OCI-LY1 (cell line): ENCODE results near the gene DYRK1B.

ENCODE experiments used
- H2AFZ ChIP-seq: fragments of 200-600 bp; sonication (generic), shearing (Covaris generic); 2 replicates; pipeline ENCODE4 v1.6.0; 2014; ENCODE audit warnings: antibody characterized with exemption, mild to moderate bottlenecking, low read length
- H3F3A ChIP-seq: fragments of 200-600 bp; sonication (generic), shearing (Covaris generic); 2 replicates; pipeline ENCODE4 v1.6.0; 2014; ENCODE audit warnings: mild to moderate bottlenecking, antibody characterized with exemption, low read length, moderate library complexity; ENCODE audit not compliant: insufficient read depth
- H3K27ac ChIP-seq: fragments of 200-600 bp; sonication (generic); 2 replicates; pipeline ENCODE4 v1.5.1; 2014; ENCODE audit warnings: low read length, mixed run types, mild to moderate bottlenecking, low read depth; ENCODE audit not compliant: poor library complexity, severe bottlenecking
- H3K27me3 ChIP-seq: fragments of 200-600 bp; sonication (generic); 2 replicates; pipeline ENCODE4 v1.6.0; 2014; ENCODE audit warnings: antibody characterized with exemption, mild to moderate bottlenecking, low read length, moderate library complexity; ENCODE audit not compliant: insufficient read depth
- H3K36me3 ChIP-seq: fragments of 200-600 bp; sonication (generic); 2 replicates; pipeline ENCODE4 v1.6.1; 2014; ENCODE audit warnings: mild to moderate bottlenecking, antibody characterized with exemption, low read length, moderate library complexity, mixed read lengths; ENCODE audit not compliant: insufficient read depth
- H3K4me1 ChIP-seq: fragments of 200-600 bp; sonication (generic); 2 replicates; pipeline ENCODE4 v1.5.1; 2014; ENCODE audit warnings: mild to moderate bottlenecking, low read length, moderate library complexity; ENCODE audit not compliant: insufficient read depth, severe bottlenecking
- H3K4me2 ChIP-seq: fragments of 200-600 bp; sonication (generic), shearing (Covaris generic); 2 replicates; pipeline ENCODE4 v1.6.1; 2014; ENCODE audit warnings: low read length
- H3K4me3 ChIP-seq: fragments of 200-600 bp; sonication (generic); 2 replicates; pipeline ENCODE4 v1.5.1; 2014; ENCODE audit warnings: low read length, low read depth, mild to moderate bottlenecking, mixed read lengths; ENCODE audit not compliant: poor library complexity, severe bottlenecking
- H3K79me2 ChIP-seq: fragments of 200-600 bp; shearing (Covaris generic); 2 replicates; pipeline ENCODE4 v1.6.1; 2016; ENCODE audit warnings: mixed run types, low read length, mixed read lengths; ENCODE audit not compliant: insufficient read depth
- H3K9ac ChIP-seq: fragments of 200-600 bp; sonication (generic), shearing (Covaris generic); 2 replicates; pipeline ENCODE4 v1.6.1; 2014; ENCODE audit warnings: mild to moderate bottlenecking, low read length, mixed read lengths
- H3K9me2 ChIP-seq: fragments of 200-600 bp; sonication (generic), shearing (Covaris generic); 2 replicates; pipeline ENCODE4 v1.6.1; 2014; ENCODE audit warnings: low read depth, mild to moderate bottlenecking, low read length, mixed read lengths
- H3K9me3 ChIP-seq: fragments of 200-600 bp; shearing (Covaris generic); 2 replicates; pipeline ENCODE4 v1.6.1; 2014; ENCODE audit warnings: low read length, mixed read lengths
- H4K20me1 ChIP-seq: fragments of 200-600 bp; sonication (generic), shearing (Covaris generic); 2 replicates; pipeline ENCODE4 v1.6.0; 2016; ENCODE audit warnings: mild to moderate bottlenecking, low read length; ENCODE audit not compliant: insufficient read depth
- CTCF ChIP-seq: fragments of 200-600 bp; sonication (generic), shearing (Covaris generic); IDR thresholded peaks from 2 replicates; pipeline ENCODE4 v1.5.1; 2017; ENCODE audit warnings: mild to moderate bottlenecking, antibody characterized with exemption, low read length, moderate library complexity, mixed read lengths
- EZH2 ChIP-seq: fragments of 200-600 bp; sonication (generic), shearing (Covaris generic); IDR thresholded peaks from 2 replicates; pipeline ENCODE4 v1.8.0; 2017; ENCODE audit warnings: borderline replicate concordance, mixed run types, mild to moderate bottlenecking, antibody characterized with exemption, low read length, moderate library complexity, mixed read lengths

Gene DYRK1B

GRCh38 chr19:39864118-39864517 lies 30.2 kb upstream of the DYRK1B start:
- H2AFZ ChIP-seq = no peak overlapping the region
- peaks cover 55% of the 10 kb centered on the region; the same call in 1 of the 2 replicates for H3K36me3 ChIP-seq
- no peak overlapping the region for H3K4me3 ChIP-seq
- no peaks in the 10 kb centered on the region for H4K20me1 ChIP-seq
- H3K4me1 ChIP-seq = no peaks in the 10 kb centered on the region
- no peak overlapping the region for H3K4me2 ChIP-seq
- no peaks in the 10 kb centered on the region for H3K9me3 ChIP-seq
- no peaks in the 10 kb centered on the region for H3K79me2 ChIP-seq
- no peaks in the 10 kb centered on the region for H3K9me2 ChIP-seq
- H3K9ac ChIP-seq = no peak overlapping the region
- TF ChIP-seq EZH2 (no peak), CTCF (no peak)
- no peaks in the 10 kb centered on the region for H3F3A ChIP-seq
- no peak overlapping the region for H3K27ac ChIP-seq
- H3K27me3 ChIP-seq = no peaks in the 10 kb centered on the region

GRCh38 chr19:39858541-39858940 lies 24.6 kb upstream of the DYRK1B start:
- no peak overlapping the region for H3K4me2 ChIP-seq
- H3K27me3 ChIP-seq = no peaks in the 10 kb centered on the region
- no peaks in the 10 kb centered on the region for H3K4me1 ChIP-seq
- no peaks in the 10 kb centered on the region for H3F3A ChIP-seq
- no peaks in the 10 kb centered on the region for H4K20me1 ChIP-seq
- no peak overlapping the region for H3K27ac ChIP-seq
- peaks cover 12% of the 10 kb centered on the region; the same call in 1 of the 2 replicates for H3K36me3 ChIP-seq
- H3K9me2 ChIP-seq = no peaks in the 10 kb centered on the region
- H3K4me3 ChIP-seq = no peak overlapping the region
- no peak overlapping the region for H3K9ac ChIP-seq
- H3K9me3 ChIP-seq = no peaks in the 10 kb centered on the region
- H2AFZ ChIP-seq = no peak overlapping the region
- no peak for TF ChIP-seq EZH2
- no peak for TF ChIP-seq CTCF
- H3K79me2 ChIP-seq = no peaks in the 10 kb centered on the region

- Histone ChIP-seq H3K27ac (no peak overlapping the region), H4K20me1 (no peaks in the 10 kb centered on the region), H3K9me2 (no peaks in the 10 kb centered on the region), H3F3A (no peaks in the 10 kb centered on the region), H3K9ac (no peak overlapping the region), H3K9me3 (no peaks in the 10 kb centered on the region), H3K36me3 (no peaks in the 10 kb centered on the region), H2AFZ (no peak overlapping the region), H3K4me2 (no peak overlapping the region), H3K4me1 (no peaks in the 10 kb centered on the region), H3K4me3 (no peak overlapping the region), H3K27me3 (no peaks in the 10 kb centered on the region), H3K79me2 (no peaks in the 10 kb centered on the region)
- TF ChIP-seq CTCF = no peak
- no peak for TF ChIP-seq EZH2
Measured at GRCh38 chr19:39852882-39853281, 18.9 kb upstream of the DYRK1B start.
